PC-3 (cell line): ENCODE data around the gene MTX1. TPM values are rescaled to one million over a fixed set of nuclear protein-coding genes. Genes with fewer than 3 reads are reported as not detected.

Source experiments
- ATAC-seq: fragments of 200-7000 bp; cut with Tn5 transposase; 2 replicates; pipeline ENCODE4 v1.9.1; 2020; ENCODE audit warnings: mild to moderate bottlenecking, moderate library complexity
- BruUV-seq: library from RNA; stranded (reverse); fragments of 400-500 nt; replicated peaks from 2 replicates; lab custom pipeline; 2021; lab: Mats Ljungman, UMichigan
- CTCF ChIA-PET: fragments of 300-600 bp; sonication (Branson Sonifier 250); formaldehyde crosslinking; loops from one replicate; lab custom pipeline; 2022; ENCODE audit warnings: antibody characterized with exemption; lab: Charles Lee
- POLR2A ChIA-PET: fragments of 300-600 bp; sonication (Branson Sonifier 250); formaldehyde crosslinking; loops from one replicate; lab custom pipeline; 2022; ENCODE audit warnings: antibody characterized with exemption; ENCODE audit not compliant: unreplicated experiment; lab: Charles Lee
- DNase-seq: peaks from one replicate; pipeline ENCODE4 v3.0.0-alpha.2; 2015
- H2AFZ ChIP-seq: fragments of 300-600 bp; sonication (generic); 2 replicates; pipeline ENCODE4 v1.6.0; 2016; ENCODE audit warnings: antibody characterized with exemption, low read length
- H3F3A ChIP-seq: fragments of 300-600 bp; sonication (generic); one replicate; pipeline ENCODE4 v1.6.0; 2017; ENCODE audit warnings: antibody characterized with exemption, low read length, control low read depth, mild to moderate bottlenecking; ENCODE audit not compliant: unreplicated experiment
- H3K27ac ChIP-seq: fragments of 300-600 bp; sonication (generic); 2 replicates; pipeline ENCODE4 v1.5.1; 2016; ENCODE audit warnings: mild to moderate bottlenecking, low read length
- H3K27me3 ChIP-seq: fragments of 300-600 bp; sonication (generic); 2 replicates; pipeline ENCODE4 v1.6.1; 2016; ENCODE audit warnings: low read length, mixed read lengths
- H3K36me3 ChIP-seq: fragments of 300-600 bp; sonication (generic); 2 replicates; pipeline ENCODE4 v1.6.1; 2016; ENCODE audit warnings: low read depth, mixed run types, low read length, mixed read lengths
- H3K4me1 ChIP-seq: fragments of 300-600 bp; sonication (generic); 2 replicates; pipeline ENCODE4 v1.5.1; 2016; ENCODE audit warnings: low read length; ENCODE audit not compliant: insufficient read depth
- H3K4me2 ChIP-seq: fragments of 300-600 bp; sonication (generic); 2 replicates; pipeline ENCODE4 v1.6.0; 2016; ENCODE audit warnings: low read length
- H3K4me3 ChIP-seq: fragments of 300-600 bp; sonication (generic); 2 replicates; pipeline ENCODE4 v1.5.1; 2016; ENCODE audit warnings: mild to moderate bottlenecking, low read length, mixed read lengths
- H3K79me2 ChIP-seq: fragments of 300-600 bp; sonication (generic); 2 replicates; pipeline ENCODE4 v1.6.1; 2017; ENCODE audit warnings: low read length, mixed read lengths
- H3K9ac ChIP-seq: fragments of 300-600 bp; sonication (generic); 2 replicates; pipeline ENCODE4 v1.6.0; 2016; ENCODE audit warnings: mild to moderate bottlenecking, low read length
- H3K9me2 ChIP-seq: fragments of 300-600 bp; sonication (generic); replicated peaks from 2 replicates; pipeline ENCODE4 v1.6.1; 2016; ENCODE audit warnings: mixed run types, low read length, mixed read lengths
- H3K9me3 ChIP-seq: fragments of 300-600 bp; sonication (generic); 2 replicates; pipeline ENCODE4 v1.6.1; 2016; ENCODE audit warnings: low read length, mixed read lengths
- H4K20me1 ChIP-seq: fragments of 300-600 bp; sonication (generic); 2 replicates; pipeline ENCODE4 v1.6.1; 2016; ENCODE audit warnings: low read length, mixed read lengths
- CTCF ChIP-seq: fragments of 300-600 bp; sonication (generic); conservative IDR thresholded peaks from 2 replicates; pipeline ENCODE4 v1.5.1; 2017; ENCODE audit warnings: antibody characterized with exemption, low read depth, mild to moderate bottlenecking, low read length
- EZH2 ChIP-seq: fragments of 300-600 bp; sonication (generic); IDR thresholded peaks from one replicate; pipeline ENCODE4 v1.6.1; 2017; ENCODE audit warnings: antibody characterized with exemption, mild to moderate bottlenecking, low read length; ENCODE audit not compliant: unreplicated experiment
- EZH2phosphoT487 ChIP-seq: fragments of 300-600 bp; sonication (generic); IDR thresholded peaks from 2 replicates; pipeline ENCODE4 v1.6.1; 2018; ENCODE audit warnings: mild to moderate bottlenecking, antibody characterized with exemption, low read length, borderline replicate concordance
- intact Hi-C: fragments of 100-400 bp; cut with micrococcal nuclease; formaldehyde crosslinking; loops from 2 replicates; pipeline ENCODE4 v1.9.0; 2023
- total RNA-seq: library from RNA; depleted of rRNA; stranded (reverse); fragments of >200 nt; gene quantifications from 2 replicates; pipeline ENCODE4 v1.2.3, GENCODE V29; 2014

Gene MTX1
- total RNA-seq, 1 experiment from 2014 or later: 152 TPM

DNA sequence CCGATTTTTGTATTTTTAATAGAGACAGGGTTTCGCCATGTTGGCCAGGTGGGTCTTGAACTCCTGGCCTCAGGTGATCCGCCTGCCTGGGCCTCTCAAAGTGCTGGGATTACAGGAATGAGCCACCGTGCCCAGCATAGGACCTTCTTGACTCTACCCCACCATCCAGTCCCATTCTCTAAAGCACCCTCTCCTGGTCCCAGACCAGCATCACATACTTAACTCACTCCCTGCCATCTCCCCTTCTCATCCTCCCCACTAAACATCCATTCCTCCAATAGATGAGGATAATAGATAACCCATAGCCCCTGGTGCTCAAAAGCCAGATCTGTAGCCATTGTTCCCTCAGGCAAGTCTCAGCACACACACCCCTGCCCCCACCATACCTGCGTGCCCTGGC is 44.7 kb downstream of the MTX1 start:
- Histone ChIP-seq H3K4me1 (peaks cover 22% of the 10 kb centered on the region), H3K4me2 (peak overlapping the region; percentile 100), H3F3A (no peaks in the 10 kb centered on the region), H2AFZ (peak overlapping the region; percentile 78), H3K27ac (peak overlapping the region; percentile 33), H3K4me3 (peak overlapping the region; percentile 87), H4K20me1 (no peaks in the 10 kb centered on the region), H3K79me2 (peaks cover 21% of the 10 kb centered on the region), H3K9me2 (no peaks in the 10 kb centered on the region), H3K9ac (peak overlapping the region; percentile 61), H3K36me3 (peaks cover 4% of the 10 kb centered on the region; the same call in 1 of the 2 replicates), H3K27me3 (no peaks in the 10 kb centered on the region), H3K9me3 (no peaks in the 10 kb centered on the region)
- BruUV-seq: no TSS peak
- CTCF ChIA-PET: no interaction called here
- DNase-seq (peak; percentile 34), ATAC-seq (no peak)
- POLR2A ChIA-PET: no interaction called here
- TF ChIP-seq EZH2 (no peak), CTCF (peak; percentile 33), EZH2phosphoT487 (no peak)
- intact Hi-C loops: no loop called here

DNA sequence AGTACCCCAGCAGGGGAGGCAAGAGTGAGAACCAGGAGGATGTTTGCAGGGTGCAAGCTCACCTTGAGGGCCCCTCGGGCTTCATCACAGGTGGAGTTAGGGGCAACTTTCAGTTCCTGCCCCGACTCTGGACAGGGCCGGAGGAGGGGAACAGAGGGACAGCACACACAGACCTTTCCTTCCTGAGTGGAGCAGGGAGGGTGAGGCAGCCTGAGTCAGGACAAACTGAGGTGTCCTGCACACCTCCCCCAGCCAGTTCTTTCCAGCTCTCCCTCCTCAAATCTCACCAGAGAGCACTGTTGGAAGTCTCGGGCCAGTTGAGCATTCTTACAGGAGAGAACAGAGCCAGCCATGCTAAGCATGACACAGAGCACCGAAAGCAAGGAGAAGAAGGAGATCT is 45.3 kb downstream of the MTX1 start:
- H3K36me3 ChIP-seq: peaks cover 3% of the 10 kb centered on the region; the same call in 1 of the 2 replicates
- H3K27me3 ChIP-seq: no peaks in the 10 kb centered on the region
- peak; percentile 33 for ATAC-seq
- H3K9me2 ChIP-seq: no peaks in the 10 kb centered on the region
- peak overlapping the region; percentile 87 for H3K4me3 ChIP-seq
- H3K9me3 ChIP-seq: no peaks in the 10 kb centered on the region
- CTCF ChIA-PET: no interaction called here
- peak overlapping the region; percentile 100 for H3K4me2 ChIP-seq
- H3K9ac ChIP-seq: peak overlapping the region; percentile 61
- TF ChIP-seq EZH2 (no peak), EZH2phosphoT487 (no peak), CTCF (no peak)
- peaks cover 21% of the 10 kb centered on the region for H3K79me2 ChIP-seq
- H2AFZ ChIP-seq: peak overlapping the region; percentile 78
- no peaks in the 10 kb centered on the region for H3F3A ChIP-seq
- peak overlapping the region; percentile 33 for H3K27ac ChIP-seq
- peaks cover 22% of the 10 kb centered on the region for H3K4me1 ChIP-seq
- POLR2A ChIA-PET: no interaction called here
- no TSS peak for BruUV-seq
- H4K20me1 ChIP-seq: no peaks in the 10 kb centered on the region
- peak; percentile 69 for DNase-seq
- intact Hi-C loops: no loop called here

DNA sequence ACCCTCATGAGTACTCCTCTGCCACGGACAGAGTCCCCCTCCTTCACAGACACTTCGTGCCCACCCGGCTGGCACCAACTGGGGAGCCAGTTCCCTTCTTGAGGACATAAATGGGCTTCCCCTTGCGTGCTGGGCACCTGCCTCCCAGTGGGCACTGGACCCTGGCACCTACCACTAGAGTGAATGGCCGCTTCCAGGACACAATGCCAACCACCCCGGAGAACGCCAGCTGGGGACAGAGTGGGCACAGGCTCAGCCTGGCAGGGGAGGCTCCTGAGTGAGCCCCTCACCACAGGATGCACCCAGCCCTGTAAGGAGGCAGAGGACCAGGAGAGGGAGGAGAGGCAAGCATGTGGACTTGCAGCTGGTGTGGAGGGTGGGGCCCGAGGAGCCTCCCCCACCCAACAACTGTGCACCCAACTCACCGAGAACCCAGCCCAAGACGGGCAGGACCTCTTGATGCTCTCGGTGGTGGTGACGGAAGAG is 45.8 kb downstream of the MTX1 start:
- BruUV-seq: no TSS peak

More for the DNA sequence above, 45.8 kb downstream of the MTX1 start:
- Histone ChIP-seq H3K4me3 (peak overlapping the region; percentile 87), H3K79me2 (peaks cover 21% of the 10 kb centered on the region), H3F3A (no peaks in the 10 kb centered on the region), H3K9me2 (no peaks in the 10 kb centered on the region), H4K20me1 (no peaks in the 10 kb centered on the region), H3K27me3 (no peaks in the 10 kb centered on the region), H3K9ac (peak overlapping the region; percentile 61), H3K4me1 (peaks cover 22% of the 10 kb centered on the region), H3K27ac (peak overlapping the region; percentile 33), H2AFZ (peak overlapping the region; percentile 78), H3K9me3 (no peaks in the 10 kb centered on the region), H3K36me3 (peaks cover 3% of the 10 kb centered on the region; the same call in 1 of the 2 replicates), H3K4me2 (peak overlapping the region; percentile 100)
- no peak for DNase-seq
- peak; percentile 4 for ATAC-seq
- ChIA-PET POLR2A (no interaction called here), CTCF (no interaction called here)
- TF ChIP-seq CTCF (no peak), EZH2phosphoT487 (no peak), EZH2 (no peak)
- intact Hi-C loops: no loop called here
